Hepatocyte (in vitro differentiated cells): ENCODE results near the gene DLX3. TPM values are rescaled to one million over a fixed set of nuclear protein-coding genes. Genes with fewer than 3 reads are reported as not detected.
A peak's percentile ranks its signal among the peaks of the same experiment; 100 is the strongest.

Source experiments
- DNase-seq: peaks from one replicate; pipeline ENCODE4 v3.0.0-alpha.2; 2016; ENCODE audit warnings: low spot score
- H2AFZ ChIP-seq: fragments of 200-600 bp; sonication (generic); 2 replicates; pipeline ENCODE4 v1.6.0; 2016; ENCODE audit warnings: antibody characterized with exemption, mild to moderate bottlenecking
- H3K27ac ChIP-seq: fragments of 200-600 bp; sonication (generic); 2 replicates; pipeline ENCODE4 v1.5.1; 2016; ENCODE audit warnings: mild to moderate bottlenecking
- H3K27me3 ChIP-seq: fragments of 200-600 bp; sonication (generic); 2 replicates; pipeline ENCODE4 v1.6.1; 2016
- H3K36me3 ChIP-seq: fragments of 200-600 bp; sonication (generic); replicated peaks from 2 replicates; pipeline ENCODE4 v1.5.1; 2016; ENCODE audit warnings: low read depth; ENCODE audit not compliant: insufficient read depth
- H3K4me1 ChIP-seq: fragments of 200-600 bp; sonication (generic); 2 replicates; pipeline ENCODE4 v1.5.1; 2016; ENCODE audit warnings: mild to moderate bottlenecking, moderate library complexity; ENCODE audit not compliant: insufficient read depth
- H3K4me2 ChIP-seq: fragments of 200-600 bp; sonication (generic); 2 replicates; pipeline ENCODE4 v1.6.0; 2016
- H3K4me3 ChIP-seq: fragments of 200-600 bp; sonication (generic); 2 replicates; pipeline ENCODE4 v1.5.1; 2016; ENCODE audit warnings: mild to moderate bottlenecking
- H3K79me2 ChIP-seq: fragments of 200-600 bp; sonication (generic); 2 replicates; pipeline ENCODE4 v1.6.0; 2017; ENCODE audit warnings: mild to moderate bottlenecking
- H3K9me2 ChIP-seq: fragments of 200-600 bp; sonication (generic); replicated peaks from 2 replicates; pipeline ENCODE4 v1.6.0; 2017; ENCODE audit warnings: mild to moderate bottlenecking; ENCODE audit not compliant: insufficient read depth
- H3K9me3 ChIP-seq: fragments of 200-600 bp; sonication (generic); 2 replicates; pipeline ENCODE4 v1.5.1; 2016; ENCODE audit warnings: low read depth, mild to moderate bottlenecking
- H4K20me1 ChIP-seq: fragments of 200-600 bp; sonication (generic); 2 replicates; pipeline ENCODE4 v1.6.0; 2016; ENCODE audit warnings: mild to moderate bottlenecking; ENCODE audit not compliant: insufficient read depth, poor library complexity, severe bottlenecking
- EZH2 ChIP-seq: fragments of 200-600 bp; sonication (generic); IDR thresholded peaks from 2 replicates; pipeline ENCODE4 v1.6.1; 2016; ENCODE audit warnings: antibody characterized with exemption, mild to moderate bottlenecking, borderline replicate concordance
- EZH2phosphoT487 ChIP-seq: fragments of 200-600 bp; sonication (generic); IDR thresholded peaks from one replicate; pipeline ENCODE4 v1.6.1; 2018; ENCODE audit warnings: antibody characterized with exemption, mild to moderate bottlenecking, low read depth, moderate library complexity; ENCODE audit not compliant: unreplicated experiment, severe bottlenecking
- WGBS: methylation state at CpG from one replicate; pipeline ENCODE4 v1.1.6; 2016; ENCODE audit warnings: low lambda C conversion rate; ENCODE audit errors: missing lambda C conversion rate; 5-methylcytosine and 5-hydroxymethylcytosine counted together
- polyA plus RNA-seq: library from polyadenylated mRNA; unstranded; fragments of >200 nt; fragmentation: Nextera tagmentation; extraction: Ambion mirVana; gene quantifications from 2 replicates; pipeline ENCODE4 v1.2.1, GENCODE V29; 2016
- total RNA-seq: library from RNA; depleted of rRNA; stranded (reverse); fragments of >200 nt; gene quantifications from 2 replicates; pipeline ENCODE4 v1.2.3, GENCODE V29; 2014
- TF ChIP-seq, protein P1 (sequence below): fragments of 200-600 bp; sonication (generic); IDR thresholded peaks from 2 replicates; pipeline ENCODE4 v1.5.1; 2016; ENCODE audit warnings: antibody characterized with exemption, mild to moderate bottlenecking; ENCODE audit not compliant: poor library complexity

Gene DLX3
- total and polyA plus RNA-seq, 2 experiments from 2014 or later = 0.37 to 1.1 TPM

DNA sequence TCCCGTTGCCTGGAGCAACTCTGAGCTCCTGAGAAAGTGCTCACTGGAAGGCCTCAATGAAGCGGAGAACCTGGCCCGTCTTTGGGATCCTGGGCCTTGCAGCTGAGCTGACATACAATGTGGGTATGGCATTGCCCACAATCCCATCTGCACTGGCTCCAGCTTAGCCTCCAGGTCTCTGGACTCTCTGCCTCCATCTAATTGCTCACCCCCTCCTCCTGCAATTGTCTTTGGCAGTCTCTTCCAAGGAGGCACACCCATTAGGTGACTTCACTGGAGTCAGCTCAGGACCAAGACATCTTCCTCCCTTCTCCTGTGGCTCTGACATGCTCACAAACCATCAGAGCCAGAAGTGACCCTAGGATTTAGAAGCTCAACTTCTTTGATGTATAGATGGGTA, 24.5 kb downstream of the DLX3 start:
- Histone ChIP-seq H3K4me2 (no peak overlapping the region), H3K79me2 (no peaks in the 10 kb centered on the region), H3K9me2 (no peaks in the 10 kb centered on the region), H3K27me3 (peaks cover 96% of the 10 kb centered on the region), H3K27ac (no peak overlapping the region), H3K4me3 (no peak overlapping the region), H2AFZ (no peak overlapping the region), H3K9me3 (no peaks in the 10 kb centered on the region), H4K20me1 (no peaks in the 10 kb centered on the region), H3K4me1 (peaks cover 23% of the 10 kb centered on the region), H3K36me3 (no peaks in the 10 kb centered on the region)
- TF ChIP-seq EZH2phosphoT487 (no peak), EZH2 (no peak)
- TF ChIP-seq, protein P1, sequence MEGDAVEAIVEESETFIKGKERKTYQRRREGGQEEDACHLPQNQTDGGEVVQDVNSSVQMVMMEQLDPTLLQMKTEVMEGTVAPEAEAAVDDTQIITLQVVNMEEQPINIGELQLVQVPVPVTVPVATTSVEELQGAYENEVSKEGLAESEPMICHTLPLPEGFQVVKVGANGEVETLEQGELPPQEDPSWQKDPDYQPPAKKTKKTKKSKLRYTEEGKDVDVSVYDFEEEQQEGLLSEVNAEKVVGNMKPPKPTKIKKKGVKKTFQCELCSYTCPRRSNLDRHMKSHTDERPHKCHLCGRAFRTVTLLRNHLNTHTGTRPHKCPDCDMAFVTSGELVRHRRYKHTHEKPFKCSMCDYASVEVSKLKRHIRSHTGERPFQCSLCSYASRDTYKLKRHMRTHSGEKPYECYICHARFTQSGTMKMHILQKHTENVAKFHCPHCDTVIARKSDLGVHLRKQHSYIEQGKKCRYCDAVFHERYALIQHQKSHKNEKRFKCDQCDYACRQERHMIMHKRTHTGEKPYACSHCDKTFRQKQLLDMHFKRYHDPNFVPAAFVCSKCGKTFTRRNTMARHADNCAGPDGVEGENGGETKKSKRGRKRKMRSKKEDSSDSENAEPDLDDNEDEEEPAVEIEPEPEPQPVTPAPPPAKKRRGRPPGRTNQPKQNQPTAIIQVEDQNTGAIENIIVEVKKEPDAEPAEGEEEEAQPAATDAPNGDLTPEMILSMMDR = no peak
- 73% methylated on average over 3 of the region's 3 CpGs for WGBS
- DNase-seq = no peak

DNA sequence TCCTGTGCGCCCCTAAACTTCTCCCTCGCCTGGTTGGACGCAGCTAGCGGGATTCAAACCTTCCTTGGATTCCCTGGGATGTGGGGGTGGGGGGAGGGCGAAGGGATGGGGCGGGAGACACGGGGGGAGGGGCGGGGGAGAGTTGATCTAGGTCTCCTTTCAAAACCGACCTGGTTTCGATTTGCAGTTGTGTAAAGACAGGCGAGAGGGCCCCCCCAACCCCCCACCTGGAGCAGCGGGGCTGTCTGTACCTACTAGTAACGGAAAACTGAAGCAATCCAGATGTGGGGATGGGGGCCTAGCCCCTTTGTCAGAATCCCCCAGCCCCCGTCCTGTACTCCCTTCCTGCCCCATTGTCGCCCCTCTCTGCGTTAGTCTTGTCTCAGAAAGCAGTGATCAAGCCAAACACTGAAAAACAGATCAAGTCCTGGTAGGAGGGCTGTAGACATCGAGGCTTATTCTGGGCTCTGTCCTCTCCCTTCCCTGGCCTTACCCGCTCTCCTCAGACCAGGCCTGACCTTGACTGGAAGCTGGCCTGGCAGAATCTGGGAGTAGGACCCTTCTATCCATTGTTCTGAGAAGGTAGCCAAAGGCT, 25.1 kb downstream of the DLX3 start:
- Histone ChIP-seq H3K9me3 (no peaks in the 10 kb centered on the region), H3K4me3 (no peak overlapping the region), H3K36me3 (no peaks in the 10 kb centered on the region), H3K4me2 (peak overlapping the region; percentile 95), H2AFZ (no peak overlapping the region), H4K20me1 (no peaks in the 10 kb centered on the region), H3K9me2 (no peaks in the 10 kb centered on the region), H3K4me1 (peaks cover 26% of the 10 kb centered on the region), H3K27ac (no peak overlapping the region), H3K27me3 (peaks cover 96% of the 10 kb centered on the region), H3K79me2 (no peaks in the 10 kb centered on the region)
- TF ChIP-seq EZH2 = no peak
- no peak for TF ChIP-seq EZH2phosphoT487
- TF ChIP-seq, protein P1 = no peak
- DNase-seq = no peak
- WGBS = 38% methylated on average over 6 of the region's 18 CpGs

DNA sequence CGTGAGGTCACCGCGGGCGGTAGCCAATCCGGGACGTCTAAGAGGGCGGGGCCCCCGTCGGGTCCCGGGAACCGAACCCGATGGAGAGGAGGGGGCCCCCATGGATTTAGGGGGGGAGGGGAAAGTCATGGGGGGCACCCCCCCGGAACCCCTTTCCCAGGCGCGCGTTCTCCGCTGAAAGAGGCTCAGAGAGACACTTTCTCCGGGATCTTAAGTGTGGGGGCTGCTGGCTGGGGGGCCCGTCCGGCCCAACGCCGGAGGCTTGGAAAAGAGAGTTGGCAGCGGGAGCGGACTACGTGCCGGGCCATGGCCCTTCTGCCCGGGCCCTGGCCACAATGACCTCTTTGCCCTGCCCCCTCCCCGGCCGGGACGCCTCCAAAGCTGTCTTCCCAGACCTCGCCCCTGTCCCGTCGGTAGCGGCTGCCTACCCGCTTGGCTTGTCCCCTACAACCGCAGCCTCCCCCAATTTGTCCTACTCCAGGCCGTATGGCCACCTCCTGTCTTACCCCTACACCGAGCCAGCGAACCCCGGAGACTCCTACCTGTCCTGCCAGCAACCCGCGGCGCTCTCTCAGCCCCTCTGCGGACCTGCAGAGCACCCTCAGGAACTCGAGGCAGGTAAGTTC, 25.8 kb downstream of the DLX3 start, which contains the start of gene DLX4:
Gene DLX4 (plus strand): TSS at position 57 of the 626 bp plus-strand sequence. CDS start 279 bp downstream, at position 336.
- peak within 1 kb of the TSS; percentile 34 for H3K4me3 ChIP-seq
- H2AFZ ChIP-seq = peak within 1 kb of the TSS; percentile 61
- peaks cover 96% of the 10 kb centered on the region for H3K27me3 ChIP-seq
- TF ChIP-seq, protein P1 = no peak
- TF ChIP-seq EZH2 (peak; percentile 16), EZH2phosphoT487 (no peak)
- no peaks in the 10 kb centered on the region for H3K79me2 ChIP-seq
- H3K4me1 ChIP-seq = peaks cover 31% of the 10 kb centered on the region
- peak within 1 kb of the TSS; percentile 95 for H3K4me2 ChIP-seq
- no peak for DNase-seq
- H3K9me2 ChIP-seq = no peaks in the 10 kb centered on the region
- WGBS = 2% methylated on average over 35 of the region's 45 CpGs
- H4K20me1 ChIP-seq = no peaks in the 10 kb centered on the region
- H3K9me3 ChIP-seq = no peaks in the 10 kb centered on the region
- peak within 1 kb of the TSS; percentile 41 for H3K27ac ChIP-seq
- no peaks in the 10 kb centered on the region for H3K36me3 ChIP-seq
